Activated naive CD8-positive, alpha-beta T cell treated with anti-CD3 and anti-CD28 coated beads, Interleukin-2, amount 50 U/mL, for 24 hours (primary cell): ENCODE results near the gene DUSP6.

Experiments used
- ATAC-seq: fragments of 150-1000 bp; cut with Tn5 transposase; one replicate; pipeline ENCODE4 v1.10.0; 2021
- DNase-seq: peaks from one replicate; pipeline ENCODE4 v3.0.0; 2021
- H3K27ac Mint-ChIP-seq: one replicate; pipeline ENCODE4 v1.8.0; 2021; ENCODE audit warnings: mild to moderate bottlenecking, mixed read lengths
- H3K27me3 Mint-ChIP-seq: one replicate; pipeline ENCODE4 v1.8.0; 2021; ENCODE audit warnings: mixed read lengths
- H3K36me3 Mint-ChIP-seq: one replicate; pipeline ENCODE4 v1.8.0; 2021; ENCODE audit warnings: low read depth, mixed read lengths
- H3K4me1 Mint-ChIP-seq: one replicate; pipeline ENCODE4 v1.8.0; 2021; ENCODE audit warnings: mixed read lengths
- H3K4me3 Mint-ChIP-seq: one replicate; pipeline ENCODE4 v1.8.0; 2021; ENCODE audit warnings: mild to moderate bottlenecking, moderate library complexity, mixed read lengths
- H3K9me3 Mint-ChIP-seq: one replicate; pipeline ENCODE4 v1.8.0; 2021; ENCODE audit warnings: mixed read lengths

DUSP6 gene

DNA sequence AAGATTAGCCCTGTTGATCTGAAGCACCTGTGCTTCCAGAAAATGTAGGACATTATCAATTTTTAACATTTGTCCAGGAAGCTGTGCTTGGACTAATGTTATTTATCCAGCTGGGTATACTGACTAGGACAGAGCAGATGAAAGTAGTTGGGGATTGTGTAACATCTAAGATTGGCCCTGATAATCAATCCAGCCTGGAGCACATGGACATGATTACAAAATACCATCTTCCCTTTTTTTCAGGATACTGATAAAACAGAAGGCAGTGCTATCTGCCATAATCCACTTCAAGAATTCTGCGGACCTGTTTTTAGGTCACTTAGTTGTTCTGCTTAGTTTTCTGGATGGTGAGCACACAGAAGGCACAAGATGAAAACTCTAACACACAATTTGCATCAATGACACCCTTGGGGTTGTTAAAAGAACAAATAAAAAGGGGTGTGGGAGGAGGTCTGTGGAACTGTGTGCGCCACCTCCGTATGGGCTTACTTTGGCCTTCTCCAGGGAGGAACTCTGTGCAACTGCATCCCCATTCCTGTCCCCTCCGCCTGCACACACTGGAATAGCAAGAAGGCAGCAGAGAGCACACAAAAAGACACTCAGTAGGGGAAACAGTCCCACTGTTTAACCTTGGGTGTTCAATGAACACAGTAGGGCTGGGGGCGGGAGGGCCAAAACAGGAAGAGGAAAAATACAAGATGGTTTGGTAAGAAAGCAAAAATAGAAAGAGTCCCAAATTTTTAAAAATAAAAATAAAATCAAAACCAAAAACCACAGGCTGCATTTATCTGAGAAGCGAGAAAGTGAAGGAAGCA is 31.1 kb upstream of the DUSP6 start:
- no peak overlapping the region for H3K4me3 Mint-ChIP-seq
- H3K9me3 Mint-ChIP-seq = no peaks in the 10 kb centered on the region
- no peaks in the 10 kb centered on the region for H3K36me3 Mint-ChIP-seq
- H3K4me1 Mint-ChIP-seq = no peaks in the 10 kb centered on the region
- ATAC-seq = no peak
- no peak overlapping the region for H3K27ac Mint-ChIP-seq
- H3K27me3 Mint-ChIP-seq = peaks cover 2% of the 10 kb centered on the region
- no peak for DNase-seq

- DNase-seq = no peak
- H3K4me1 Mint-ChIP-seq = no peaks in the 10 kb centered on the region
- no peak overlapping the region for H3K27ac Mint-ChIP-seq
- H3K36me3 Mint-ChIP-seq = no peaks in the 10 kb centered on the region
- peaks cover 2% of the 10 kb centered on the region for H3K27me3 Mint-ChIP-seq
- H3K4me3 Mint-ChIP-seq = no peak overlapping the region
- no peaks in the 10 kb centered on the region for H3K9me3 Mint-ChIP-seq
- ATAC-seq = no peak
These were observed 30.0 kb upstream of the DUSP6 start for GRCh38 chr12:89382328-89382727.

GRCh38 chr12:89379839-89380467 is 27.7 kb upstream of the DUSP6 start:
- Mint-ChIP-seq H3K4me3 (no peak overlapping the region), H3K36me3 (no peaks in the 10 kb centered on the region), H3K27ac (no peak overlapping the region), H3K27me3 (peaks cover 2% of the 10 kb centered on the region), H3K9me3 (no peaks in the 10 kb centered on the region), H3K4me1 (peaks cover 16% of the 10 kb centered on the region)
- no peak for DNase-seq
- no peak for ATAC-seq

GRCh38 chr12:89379148-89379838 is 27.0 kb upstream of the DUSP6 start:
- Mint-ChIP-seq H3K27me3 (no peaks in the 10 kb centered on the region), H3K27ac (no peak overlapping the region)
- ATAC-seq = no peak

GRCh38 chr12:89376844-89377243 is 24.5 kb upstream of the DUSP6 start:
- DNase-seq (no peak), ATAC-seq (no peak)
- peaks cover 22% of the 10 kb centered on the region for H3K4me1 Mint-ChIP-seq
- no peaks in the 10 kb centered on the region for H3K9me3 Mint-ChIP-seq
- no peak overlapping the region for H3K27ac Mint-ChIP-seq
- no peaks in the 10 kb centered on the region for H3K36me3 Mint-ChIP-seq
- no peak overlapping the region for H3K4me3 Mint-ChIP-seq
- no peaks in the 10 kb centered on the region for H3K27me3 Mint-ChIP-seq

More at GRCh38 chr12:89379148-89379838, 27.0 kb upstream of the DUSP6 start:
- H3K4me1 Mint-ChIP-seq = peaks cover 19% of the 10 kb centered on the region
- H3K9me3 Mint-ChIP-seq = no peaks in the 10 kb centered on the region
- no peaks in the 10 kb centered on the region for H3K36me3 Mint-ChIP-seq
- DNase-seq = no peak
- no peak overlapping the region for H3K4me3 Mint-ChIP-seq

DNA sequence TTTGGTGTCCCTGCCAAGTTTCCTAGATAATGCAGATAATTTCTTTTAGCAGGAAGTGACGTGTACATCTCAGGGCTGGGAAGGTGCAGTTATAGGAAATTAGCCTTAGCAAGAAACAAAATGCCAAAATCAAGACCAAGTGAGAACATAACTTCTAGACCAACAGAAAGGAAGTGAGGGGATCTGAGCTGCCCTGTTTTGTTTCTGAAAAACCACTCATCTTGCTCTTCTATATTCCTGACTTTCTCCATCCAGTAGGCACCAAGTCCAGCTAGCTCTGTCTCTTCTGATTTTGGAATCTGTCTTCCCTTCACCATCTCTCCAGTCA is 23.9 kb upstream of the DUSP6 start:
- no peak for DNase-seq
- Mint-ChIP-seq H3K4me3 (no peak overlapping the region), H3K36me3 (no peaks in the 10 kb centered on the region), H3K27ac (no peak overlapping the region), H3K4me1 (peaks cover 22% of the 10 kb centered on the region), H3K9me3 (no peaks in the 10 kb centered on the region), H3K27me3 (no peaks in the 10 kb centered on the region)
- ATAC-seq = no peak

DNA sequence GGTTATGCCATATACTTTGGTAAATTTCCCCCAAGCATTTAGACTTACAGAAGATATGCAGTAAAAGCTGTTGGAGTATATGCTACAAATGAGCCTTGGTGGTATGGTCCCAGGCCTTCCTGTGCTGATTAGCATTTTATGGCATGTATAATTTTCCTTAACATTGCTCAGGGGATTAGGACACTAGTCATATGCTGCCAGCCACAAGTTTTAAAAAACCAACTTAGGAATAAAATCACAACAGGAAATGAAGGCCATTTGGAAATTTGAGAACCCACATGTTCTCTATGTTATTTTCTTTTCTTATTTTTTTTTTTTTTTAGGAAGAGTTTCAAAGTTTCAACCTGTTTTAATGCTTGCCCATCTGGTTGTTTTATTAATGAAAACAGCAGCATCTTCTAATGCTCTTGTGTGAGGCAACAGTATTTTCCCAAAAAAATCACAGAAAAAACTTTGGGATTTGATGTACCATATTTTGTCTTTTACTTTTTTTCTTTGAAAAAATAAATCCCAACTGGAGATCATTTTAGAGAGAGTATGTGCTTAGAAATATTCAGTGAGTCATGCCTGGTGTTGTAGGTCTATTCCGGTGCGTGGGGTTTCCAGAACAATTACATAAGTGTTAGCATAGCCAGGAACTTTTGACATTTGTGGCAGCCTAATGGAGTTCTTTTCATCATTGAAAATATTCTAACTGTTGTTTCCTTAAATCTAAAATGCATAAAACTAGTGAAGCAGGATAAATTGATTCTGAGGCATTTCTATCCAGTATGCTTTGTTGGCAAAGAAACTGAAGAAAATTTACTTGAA is 21.7 kb upstream of the DUSP6 start:
- no peaks in the 10 kb centered on the region for H3K36me3 Mint-ChIP-seq
- H3K27me3 Mint-ChIP-seq = no peaks in the 10 kb centered on the region
- H3K4me3 Mint-ChIP-seq = no peak overlapping the region
- H3K4me1 Mint-ChIP-seq = peaks cover 26% of the 10 kb centered on the region
- ATAC-seq = no peak
- DNase-seq = no peak
- no peak overlapping the region for H3K27ac Mint-ChIP-seq
- H3K9me3 Mint-ChIP-seq = no peaks in the 10 kb centered on the region

- Mint-ChIP-seq H3K36me3 (no peaks in the 10 kb centered on the region), H3K27ac (peak overlapping the region; percentile 23), H3K9me3 (no peaks in the 10 kb centered on the region), H3K4me3 (no peak overlapping the region), H3K27me3 (no peaks in the 10 kb centered on the region), H3K4me1 (peaks cover 26% of the 10 kb centered on the region)
- DNase-seq = no peak
- no peak for ATAC-seq
These were observed 20.5 kb upstream of the DUSP6 start for GRCh38 chr12:89372584-89373370.

- H3K27ac Mint-ChIP-seq = no peak overlapping the region
- no peak overlapping the region for H3K4me3 Mint-ChIP-seq
These were observed 18.5 kb upstream of the DUSP6 start for GRCh38 chr12:89370850-89371249.

GRCh38 chr12:89370421-89370831 is 18.1 kb upstream of the DUSP6 start:
- Mint-ChIP-seq H3K36me3 (no peaks in the 10 kb centered on the region), H3K4me1 (peaks cover 11% of the 10 kb centered on the region), H3K27me3 (no peaks in the 10 kb centered on the region), H3K4me3 (no peak overlapping the region), H3K27ac (no peak overlapping the region), H3K9me3 (no peaks in the 10 kb centered on the region)
- ATAC-seq = no peak
- no peak for DNase-seq

More at GRCh38 chr12:89370850-89371249, 18.5 kb upstream of the DUSP6 start:
- Mint-ChIP-seq H3K9me3 (no peaks in the 10 kb centered on the region), H3K4me1 (peaks cover 15% of the 10 kb centered on the region), H3K36me3 (no peaks in the 10 kb centered on the region), H3K27me3 (no peaks in the 10 kb centered on the region)
- no peak for ATAC-seq
- DNase-seq = no peak

GRCh38 chr12:89369166-89369565 is 16.9 kb upstream of the DUSP6 start:
- H3K4me1 Mint-ChIP-seq = peaks cover 6% of the 10 kb centered on the region
- no peaks in the 10 kb centered on the region for H3K36me3 Mint-ChIP-seq
- DNase-seq (no peak), ATAC-seq (no peak)
- no peak overlapping the region for H3K27ac Mint-ChIP-seq
- no peak overlapping the region for H3K4me3 Mint-ChIP-seq
- no peaks in the 10 kb centered on the region for H3K27me3 Mint-ChIP-seq
- H3K9me3 Mint-ChIP-seq = no peaks in the 10 kb centered on the region

GRCh38 chr12:89368391-89368790 is 16.1 kb upstream of the DUSP6 start:
- Mint-ChIP-seq H3K27ac (no peak overlapping the region), H3K4me3 (no peak overlapping the region), H3K36me3 (no peaks in the 10 kb centered on the region), H3K4me1 (peaks cover 4% of the 10 kb centered on the region), H3K27me3 (no peaks in the 10 kb centered on the region), H3K9me3 (no peaks in the 10 kb centered on the region)
- ATAC-seq (no peak), DNase-seq (no peak)

DNA sequence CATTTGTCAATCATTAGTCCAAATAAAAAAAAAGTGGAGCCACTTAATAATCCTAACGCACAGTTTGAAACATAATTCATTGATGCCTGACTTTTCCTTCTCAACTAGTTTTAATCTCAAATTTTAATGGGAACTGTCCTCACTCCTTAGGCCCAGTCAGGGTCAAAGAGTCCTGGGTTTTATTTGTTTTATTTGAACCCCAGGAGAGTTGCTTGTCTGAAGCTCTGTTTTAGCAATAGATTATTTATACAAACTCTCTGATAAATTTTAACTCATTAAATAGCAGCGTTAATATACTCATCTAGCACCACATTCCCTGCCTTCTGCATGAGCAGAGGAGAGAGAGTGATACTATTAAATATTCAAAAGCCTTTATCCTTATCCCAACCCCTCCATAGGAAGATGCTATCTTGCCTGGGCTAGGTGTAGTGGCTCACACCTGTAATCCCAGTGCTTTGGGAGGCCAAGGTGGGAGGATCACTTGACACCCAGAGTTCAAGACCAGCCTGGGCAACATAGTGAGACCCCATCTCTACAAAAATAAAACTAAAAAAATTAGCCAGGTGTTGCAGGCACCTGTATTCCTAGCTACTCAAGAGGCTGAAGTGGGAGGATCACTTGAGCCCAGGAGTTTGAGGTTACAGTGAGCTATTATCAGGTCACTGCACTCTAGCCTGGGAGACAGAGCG is 14.5 kb upstream of the DUSP6 start:
- no peaks in the 10 kb centered on the region for H3K36me3 Mint-ChIP-seq
- peaks cover 4% of the 10 kb centered on the region for H3K4me1 Mint-ChIP-seq
- ATAC-seq (no peak), DNase-seq (no peak)
- no peaks in the 10 kb centered on the region for H3K27me3 Mint-ChIP-seq
- no peak overlapping the region for H3K4me3 Mint-ChIP-seq
- H3K27ac Mint-ChIP-seq = no peak overlapping the region
- no peaks in the 10 kb centered on the region for H3K9me3 Mint-ChIP-seq
